Tibial nerve (tissue), 4 donors: ENCODE results near the gene RNPEPL1. TPM values are rescaled to one million over a fixed set of nuclear protein-coding genes. Genes with fewer than 3 reads are reported as not detected.

Experiments
- DNase-seq, 2 donors: peaks; one replicate each; pipeline ENCODE4 v3.0.0-alpha.2; 2019; ENCODE audit warnings: low spot score in 2 of 2
- H3K27ac ChIP-seq, 4 donors: fragments of 200-600 bp; sonication (generic) in 3 of 4; one replicate each; pipeline ENCODE4 v1.5.1; 2017 to 2019; ENCODE audit warnings: mild to moderate bottlenecking in 1 of 4
- H3K27me3 ChIP-seq, 2 donors: fragments of 200-600 bp; sonication (generic) in 1 of 2; one replicate each; pipeline versions ENCODE4 v1.5.1 to v1.6.0; 2017 to 2019
- H3K36me3 ChIP-seq, 3 donors: fragments of 200-600 bp; sonication (generic); one replicate each; pipeline ENCODE4 v1.5.1; 2018 to 2019
- H3K4me1 ChIP-seq, 4 donors: fragments of 200-600 bp; sonication (generic) in 3 of 4; one replicate each; pipeline ENCODE4 v1.5.1; 2017 to 2019
- H3K4me3 ChIP-seq, 4 donors: fragments of 200-600 bp; sonication (generic) in 3 of 4; one replicate each; pipeline ENCODE4 v1.5.1; 2017 to 2019; ENCODE audit warnings: mild to moderate bottlenecking in 1 of 4, moderate library complexity in 1 of 4
- H3K9me3 ChIP-seq, 4 donors: fragments of 200-600 bp; sonication (generic) in 3 of 4; one replicate each; pipeline ENCODE4 v1.5.1; 2017 to 2019
- CTCF ChIP-seq, 5 experiments: fragments of 200-600 bp in 3 of 5; fragments of 450-650 bp in 2 of 5; sonication (generic) in 3 of 5; IDR thresholded peaks; one replicate each; pipeline ENCODE4 v1.5.1; 2016 to 2019; ENCODE audit warnings: antibody characterized with exemption in 5 of 5, mild to moderate bottlenecking in 3 of 5, moderate library complexity in 2 of 5
- EP300 ChIP-seq, 2 donors: sonication (generic); formaldehyde crosslinking; IDR thresholded peaks; one replicate each; pipeline ENCODE4 v1.6.1; 2017; ENCODE audit warnings: antibody characterized with exemption in 2 of 2, mild to moderate bottlenecking in 1 of 2
- POLR2A ChIP-seq, 2 donors: fragments of 450-650 bp; IDR thresholded peaks; one replicate each; pipeline ENCODE4 v1.6.1; 2017; ENCODE audit warnings: antibody characterized with exemption in 2 of 2, mild to moderate bottlenecking in 2 of 2, moderate library complexity in 2 of 2
- WGBS, 2 donors: methylation state at CpG; one replicate each; pipeline ENCODE4 v1.1.5; 2018; 5-methylcytosine and 5-hydroxymethylcytosine counted together
- total RNA-seq, 4 donors: library from RNA; depleted of rRNA; stranded (reverse); fragments of >200 nt; gene quantifications; one replicate each; pipeline ENCODE4 v1.1.0, GENCODE V29; 2016

Gene RNPEPL1
- total RNA-seq, 4 donors from 2014 or later = 55.3 to 90.6 (median 64.0) TPM

DNA sequence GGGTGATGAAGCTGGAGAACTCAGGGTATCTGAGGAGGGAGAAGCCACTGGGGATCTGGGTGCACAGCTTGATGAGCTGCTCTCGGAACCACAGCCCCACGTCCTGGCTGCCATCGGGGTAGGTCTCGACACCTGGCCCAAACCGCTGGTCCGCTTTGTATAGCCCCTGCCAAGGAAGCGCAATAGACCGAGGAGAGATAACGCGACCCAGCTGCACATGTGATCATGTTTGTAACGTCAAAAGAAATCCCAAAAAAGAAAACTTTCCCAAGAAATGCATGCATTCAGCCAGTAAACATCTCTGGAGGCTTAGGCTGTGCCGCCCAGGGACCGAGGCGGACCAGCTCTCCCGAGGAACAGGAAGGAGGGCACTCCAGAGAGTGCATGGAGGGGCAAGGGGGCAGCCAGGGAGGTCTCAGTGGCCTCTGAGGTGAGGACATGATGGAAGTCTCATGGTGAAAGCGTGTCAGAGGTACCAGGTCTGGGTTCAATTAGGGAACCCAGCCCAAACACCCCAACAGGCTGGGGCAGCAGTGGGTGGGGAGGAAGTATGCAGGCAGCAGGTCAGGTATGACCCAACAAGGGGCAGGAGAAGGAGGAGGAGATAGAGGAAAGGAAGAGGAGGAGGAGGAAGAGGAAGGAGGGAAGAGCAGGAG lies 38.8 kb upstream of the RNPEPL1 start:
- Histone ChIP-seq H3K27ac (no peak overlapping the region), H3K27me3 (no peaks in the 10 kb centered on the region), H3K36me3 (peaks cover 0 to 94% (median 6%) of the 10 kb centered on the region in 3 donors), H3K9me3 (peaks cover 0 to 26% (median 3%) of the 10 kb centered on the region in 4 donors), H3K4me3 (no peak overlapping the region), H3K4me1 (no peaks in the 10 kb centered on the region)
- TF ChIP-seq EP300 (IDR thresholded peaks at IDR 0.05) (no peak), CTCF (IDR thresholded peaks at IDR 0.05) (no peak), POLR2A (IDR thresholded peaks at IDR 0.05) (no peak)
- WGBS, 2 donors = 94 to 97% methylated on average over 15 to 16 of the region's 16 CpGs
- no peak for DNase-seq

- no peak for DNase-seq
Observed at GRCh38 chr2:240530181-240530580, 38.1 kb upstream of the RNPEPL1 start.

GRCh38 chr2:240531038-240531437 lies 37.2 kb upstream of the RNPEPL1 start:
- no peaks in the 10 kb centered on the region for H3K27me3 ChIP-seq
- WGBS, 2 donors = 96 to 98% methylated on average over 5 of the region's 5 CpGs
- no peak overlapping the region for H3K27ac ChIP-seq
- H3K4me3 ChIP-seq = no peak overlapping the region
- H3K9me3 ChIP-seq = peaks cover 0 to 21% (median 3%) of the 10 kb centered on the region in 4 donors
- no peak for DNase-seq
- no peak for TF ChIP-seq POLR2A (IDR thresholded peaks at IDR 0.05)
- TF ChIP-seq CTCF (IDR thresholded peaks at IDR 0.05) = no peak
- no peak for TF ChIP-seq EP300 (IDR thresholded peaks at IDR 0.05)
- H3K4me1 ChIP-seq = no peaks in the 10 kb centered on the region
- peaks cover 0 to 90% (median 0%) of the 10 kb centered on the region in 3 donors for H3K36me3 ChIP-seq

More at GRCh38 chr2:240530181-240530580, 38.1 kb upstream of the RNPEPL1 start:
- Histone ChIP-seq H3K4me3 (no peak overlapping the region), H3K4me1 (no peaks in the 10 kb centered on the region), H3K36me3 (peaks cover 0 to 94% (median 5%) of the 10 kb centered on the region in 3 donors), H3K9me3 (peaks cover 0 to 24% (median 3%) of the 10 kb centered on the region in 4 donors), H3K27me3 (no peaks in the 10 kb centered on the region), H3K27ac (no peak overlapping the region)
- WGBS, 2 donors = 91 to 95% methylated on average over 7 of the region's 7 CpGs
- no peak for TF ChIP-seq CTCF (IDR thresholded peaks at IDR 0.05)
- TF ChIP-seq EP300 (IDR thresholded peaks at IDR 0.05) = no peak
- no peak for TF ChIP-seq POLR2A (IDR thresholded peaks at IDR 0.05)

- H3K27me3 ChIP-seq = no peaks in the 10 kb centered on the region
- no peaks in the 10 kb centered on the region for H3K4me1 ChIP-seq
- peaks cover 0 to 84% (median 0%) of the 10 kb centered on the region in 3 donors for H3K36me3 ChIP-seq
- 93% methylated on average over 1 of the region's 1 CpG for WGBS, 2 donors
- H3K9me3 ChIP-seq = peaks cover 0 to 21% (median 3%) of the 10 kb centered on the region in 4 donors
- no peak overlapping the region for H3K27ac ChIP-seq
- TF ChIP-seq EP300 (IDR thresholded peaks at IDR 0.05) (no peak), POLR2A (IDR thresholded peaks at IDR 0.05) (no peak), CTCF (IDR thresholded peaks at IDR 0.05) (no peak)
- DNase-seq = no peak
- no peak overlapping the region for H3K4me3 ChIP-seq
Observed at GRCh38 chr2:240532031-240532775, 36.1 kb upstream of the RNPEPL1 start.
